Cardiac muscle cell (in vitro differentiated cells and primary cell): ENCODE data around the gene NBL1. TPM values are rescaled to one million over a fixed set of nuclear protein-coding genes. Genes with fewer than 3 reads are reported as not detected.

Source experiments
- DNase-seq, 2 donors: peaks; one replicate each; pipeline versions ENCODE4 v3.0.0 to v3.0.0-alpha.2; 2010 to 2017; ENCODE audit warnings: low read depth in 1 of 2, low spot score in 1 of 2
- H3K27ac ChIP-seq: fragments of 200-600 bp; sonication (generic); 2 replicates; pipeline ENCODE4 v1.5.1; 2016
- H3K27me3 ChIP-seq: fragments of 200-600 bp; sonication (generic); 2 replicates; pipeline ENCODE4 v1.6.0; 2016; ENCODE audit warnings: control low read depth
- H3K36me3 ChIP-seq: fragments of 200-600 bp; sonication (generic); 2 replicates; pipeline ENCODE4 v1.5.1; 2016; ENCODE audit warnings: control low read depth
- H3K4me1 ChIP-seq: fragments of 200-600 bp; sonication (generic); 2 replicates; pipeline ENCODE4 v1.8.1; 2017; ENCODE audit warnings: low read depth, mild to moderate bottlenecking, mixed run types
- H3K4me3 ChIP-seq: fragments of 200-600 bp; sonication (generic); 2 replicates; pipeline ENCODE4 v1.5.1; 2016; ENCODE audit warnings: mild to moderate bottlenecking
- H3K9me3 ChIP-seq: fragments of 200-600 bp; sonication (generic); 2 replicates; pipeline ENCODE4 v1.5.1; 2017; ENCODE audit warnings: low read depth, mild to moderate bottlenecking, control low read depth
- CTCF ChIP-seq: IDR thresholded peaks from 2 replicates; pipeline ENCODE4 v1.5.1; 2012; ENCODE audit warnings: low read depth, mild to moderate bottlenecking, low read length
- polyA plus RNA-seq: library from polyadenylated mRNA; unstranded; fragments of >200 nt; fragmentation: Nextera tagmentation; extraction: Ambion mirVana; gene quantifications from 2 replicates; pipeline ENCODE4 v1.2.1, GENCODE V29; 2016
- total RNA-seq: library from RNA; depleted of rRNA; stranded (reverse); fragments of >200 nt; gene quantifications from 2 replicates; pipeline ENCODE4 v1.2.3, GENCODE V29; 2016

Gene NBL1
- total and polyA plus RNA-seq, 2 experiments from 2014 or later = 1.4 to 1.9 TPM

DNA sequence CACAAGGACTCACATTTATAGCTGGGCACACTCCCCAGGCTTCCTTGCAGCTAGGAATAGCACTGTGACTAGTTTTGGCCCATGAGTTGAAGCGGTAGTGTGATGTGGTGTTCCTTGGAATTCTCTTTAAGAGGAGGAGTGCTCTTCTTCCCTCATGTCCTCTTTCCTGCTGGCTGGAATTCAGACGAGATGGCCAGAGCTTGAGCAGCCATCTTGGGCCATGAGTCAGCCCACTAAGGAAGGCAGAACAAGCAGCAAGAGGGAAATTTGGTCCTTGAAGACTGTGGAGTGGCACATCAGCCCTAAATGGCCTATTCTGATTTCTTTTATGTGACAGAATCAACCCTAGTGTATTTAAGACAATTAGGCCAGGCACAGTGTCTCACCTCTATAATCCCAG lies 40.6 kb downstream of the NBL1 start:
- no peaks in the 10 kb centered on the region for H3K27me3 ChIP-seq
- no peaks in the 10 kb centered on the region for H3K36me3 ChIP-seq
- DNase-seq = no peak
- no peak overlapping the region for H3K27ac ChIP-seq
- H3K4me3 ChIP-seq = no peak overlapping the region
- no peak for TF ChIP-seq CTCF
- H3K9me3 ChIP-seq = no peaks in the 10 kb centered on the region
- no peaks in the 10 kb centered on the region for H3K4me1 ChIP-seq

- no peak for DNase-seq
- Histone ChIP-seq H3K36me3 (no peaks in the 10 kb centered on the region), H3K4me1 (no peaks in the 10 kb centered on the region), H3K27me3 (no peaks in the 10 kb centered on the region), H3K4me3 (no peak overlapping the region), H3K9me3 (no peaks in the 10 kb centered on the region), H3K27ac (no peak overlapping the region)
- no peak for TF ChIP-seq CTCF
These were observed 41.9 kb downstream of the NBL1 start for GRCh38 chr1:19685994-19686393.

DNA sequence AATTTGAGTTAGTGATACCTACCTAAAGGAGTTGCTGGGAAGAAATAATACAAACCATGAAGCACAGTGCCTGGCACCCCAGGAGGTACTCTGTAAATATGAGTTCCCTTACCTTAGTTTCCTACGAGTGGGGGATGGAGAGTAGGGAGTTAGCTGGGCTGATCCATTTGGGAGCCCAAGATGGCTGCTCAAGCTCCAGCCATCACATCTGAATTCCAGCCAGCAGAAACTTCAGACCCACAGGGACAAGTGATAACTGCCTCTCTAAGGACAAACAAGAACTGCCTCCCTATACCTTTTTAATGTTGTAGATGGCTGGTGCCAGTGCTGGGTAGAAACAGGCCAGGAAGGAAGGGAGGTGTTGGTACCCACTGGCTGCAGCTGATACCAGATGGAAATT lies 43.3 kb downstream of the NBL1 start:
- Histone ChIP-seq H3K36me3 (no peaks in the 10 kb centered on the region), H3K9me3 (no peaks in the 10 kb centered on the region), H3K4me1 (no peaks in the 10 kb centered on the region), H3K4me3 (no peak overlapping the region), H3K27ac (no peak overlapping the region), H3K27me3 (no peaks in the 10 kb centered on the region)
- TF ChIP-seq CTCF = no peak
- DNase-seq = no peak

GRCh38 chr1:19688041-19688842 lies 44.1 kb downstream of the NBL1 start:
- no peak overlapping the region for H3K27ac ChIP-seq
- no peak for DNase-seq
- no peaks in the 10 kb centered on the region for H3K36me3 ChIP-seq
- H3K4me1 ChIP-seq = no peaks in the 10 kb centered on the region
- TF ChIP-seq CTCF = no peak
- no peaks in the 10 kb centered on the region for H3K9me3 ChIP-seq
- H3K4me3 ChIP-seq = no peak overlapping the region
- no peaks in the 10 kb centered on the region for H3K27me3 ChIP-seq

GRCh38 chr1:19689085-19689757 lies 45.1 kb downstream of the NBL1 start:
- no peak for DNase-seq
- Histone ChIP-seq H3K27ac (no peak overlapping the region), H3K9me3 (no peaks in the 10 kb centered on the region), H3K27me3 (no peaks in the 10 kb centered on the region), H3K4me3 (no peak overlapping the region), H3K4me1 (no peaks in the 10 kb centered on the region), H3K36me3 (no peaks in the 10 kb centered on the region)
- no peak for TF ChIP-seq CTCF
